Omental fat pad (tissue), 4 donors: ENCODE data around the gene CEP295NL. TPM values are rescaled to one million over a fixed set of nuclear protein-coding genes. Genes with fewer than 3 reads are reported as not detected.

ENCODE experiments used
- ATAC-seq: fragments of 150-250 bp; one replicate; pipeline ENCODE4 v1.9.1; 2016; ENCODE audit warnings: mild to moderate bottlenecking, moderate library complexity; ENCODE audit not compliant: low FRiP score
- DNase-seq: peaks from one replicate; pipeline ENCODE4 v3.0.0-alpha.2; 2019; ENCODE audit warnings: low spot score
- total RNA-seq, 4 donors: library from RNA; depleted of rRNA; stranded (reverse); fragments of >200 nt; gene quantifications; one replicate each; pipeline ENCODE4 v1.1.0, GENCODE V29; 2016
- TF ChIP-seq, protein P1 (sequence below), 3 donors: fragments of 450-650 bp; IDR thresholded peaks; one replicate each; pipeline ENCODE4 v1.5.1; 2016 to 2017; ENCODE audit warnings: antibody characterized with exemption in 3 of 3, mild to moderate bottlenecking in 3 of 3, moderate library complexity in 2 of 3

Gene CEP295NL
- total RNA-seq, 4 donors from 2014 or later: 2.7 to 11.8 (median 5.5) TPM

GRCh38 chr17:78840780-78841611 lies 62.0 kb downstream of the CEP295NL start, which contains the start of gene USP36:
TSS of gene USP36 (minus strand) at chr17:78840814. CDS start at chr17:78836363, 4,451 bp downstream.
- ATAC-seq (peak; percentile 94), DNase-seq (peak; percentile 98)
- TF ChIP-seq, protein P1, sequence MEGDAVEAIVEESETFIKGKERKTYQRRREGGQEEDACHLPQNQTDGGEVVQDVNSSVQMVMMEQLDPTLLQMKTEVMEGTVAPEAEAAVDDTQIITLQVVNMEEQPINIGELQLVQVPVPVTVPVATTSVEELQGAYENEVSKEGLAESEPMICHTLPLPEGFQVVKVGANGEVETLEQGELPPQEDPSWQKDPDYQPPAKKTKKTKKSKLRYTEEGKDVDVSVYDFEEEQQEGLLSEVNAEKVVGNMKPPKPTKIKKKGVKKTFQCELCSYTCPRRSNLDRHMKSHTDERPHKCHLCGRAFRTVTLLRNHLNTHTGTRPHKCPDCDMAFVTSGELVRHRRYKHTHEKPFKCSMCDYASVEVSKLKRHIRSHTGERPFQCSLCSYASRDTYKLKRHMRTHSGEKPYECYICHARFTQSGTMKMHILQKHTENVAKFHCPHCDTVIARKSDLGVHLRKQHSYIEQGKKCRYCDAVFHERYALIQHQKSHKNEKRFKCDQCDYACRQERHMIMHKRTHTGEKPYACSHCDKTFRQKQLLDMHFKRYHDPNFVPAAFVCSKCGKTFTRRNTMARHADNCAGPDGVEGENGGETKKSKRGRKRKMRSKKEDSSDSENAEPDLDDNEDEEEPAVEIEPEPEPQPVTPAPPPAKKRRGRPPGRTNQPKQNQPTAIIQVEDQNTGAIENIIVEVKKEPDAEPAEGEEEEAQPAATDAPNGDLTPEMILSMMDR (IDR thresholded peaks at IDR 0.05): no peak

Other genes starting within 250 kb of the CEP295NL start
- gene CYTH1, start 120.9 kb downstream of the CEP295NL start, total RNA-seq: 100 to 1,000 TPM in 2 of 4 donors, 10 to 100 TPM in 2; 50.0 to 139 (median 83.7) TPM
- gene USP36, start 62.4 kb downstream of the CEP295NL start, total RNA-seq: 100 to 1,000 TPM in 2 of 4 donors, 10 to 100 TPM in 2; 32.5 to 162 (median 86.7) TPM
- gene TIMP2, start 22.2 kb upstream of the CEP295NL start, total RNA-seq: 100 to 1,000 TPM; 139 to 161 (median 150) TPM
- gene LGALS3BP, start 76.7 kb upstream of the CEP295NL start, total RNA-seq: 100 to 1,000 TPM; 325 to 516 (median 441) TPM
- 10 to 100 TPM; 24.0 to 34.8 (median 30.3) TPM for gene CANT1, start 106.6 kb upstream of the CEP295NL start, total RNA-seq
- 100 to 1,000 TPM; 110 to 438 (median 388) TPM for gene C1QTNF1, start 121.0 kb upstream of the CEP295NL start, total RNA-seq
- 10 to 100 TPM; 12.2 to 52.3 (median 22.2) TPM for gene ENGASE, start 171.6 kb upstream of the CEP295NL start, total RNA-seq